H1 (cell line): ENCODE data around the gene PRR5L.

Experiments used
- EP300 ChIP-seq, 2 experiments: IDR thresholded peaks; 1 replicate in 1 of 2; 2 replicates in 1 of 2; pipeline ENCODE4 v1.6.1; 2011 to 2012; ENCODE audit warnings: low read depth in 2 of 2, low read length in 2 of 2, mild to moderate bottlenecking in 2 of 2, borderline replicate concordance in 1 of 2, inconsistent platforms in 1 of 2, moderate library complexity in 1 of 2
- EZH2 ChIP-seq: fragments of 200-600 bp; sonication (generic); IDR thresholded peaks from 2 replicates; pipeline ENCODE4 v1.7.1; 2012; ENCODE audit warnings: low read depth, mild to moderate bottlenecking, moderate library complexity, low read length, inconsistent platforms; ENCODE audit not compliant: severe bottlenecking
- FOSL1 ChIP-seq: IDR thresholded peaks from 2 replicates; pipeline ENCODE4 v1.6.1; 2011; ENCODE audit warnings: mild to moderate bottlenecking, low read depth, low read length, moderate library complexity; ENCODE audit not compliant: insufficient read depth
- HDAC6 ChIP-seq: IDR thresholded peaks from one replicate; pipeline ENCODE4 v1.7.1; 2012; ENCODE audit warnings: low read depth, mild to moderate bottlenecking, inconsistent platforms, low read length, moderate library complexity
- JUND ChIP-seq: IDR thresholded peaks from 2 replicates; pipeline ENCODE4 v1.6.1; 2011; ENCODE audit warnings: mild to moderate bottlenecking, improper control_type of control experiment, low read length
- POLR2A ChIP-seq, 2 experiments: IDR thresholded peaks; 1 replicate in 1 of 2; 2 replicates in 1 of 2; pipeline ENCODE4 v1.6.1; 2011; ENCODE audit warnings: low read depth in 2 of 2, low read length in 2 of 2, mild to moderate bottlenecking in 2 of 2; ENCODE audit errors: control extremely low read depth in 1 of 2
- POLR2AphosphoS5 ChIP-seq: IDR thresholded peaks from 2 replicates; pipeline ENCODE4 v1.6.1; 2011; ENCODE audit warnings: low read depth, low read length
- RAD21 ChIP-seq, 2 experiments: IDR thresholded peaks in 1 of 2; conservative IDR thresholded peaks in 1 of 2; 2 replicates each; pipeline ENCODE4 v1.6.1; 2011; ENCODE audit warnings: low read depth in 2 of 2, low read length in 2 of 2, improper control_type of control experiment in 1 of 2, inconsistent platforms in 1 of 2, mild to moderate bottlenecking in 1 of 2, moderate library complexity in 1 of 2
- RNF2 ChIP-seq: fragments of 200-900, 300-1000 bp; sonication (generic); IDR thresholded peaks from 2 replicates; pipeline ENCODE4 v1.7.1; 2016; ENCODE audit warnings: borderline replicate concordance, low read depth, mild to moderate bottlenecking, antibody characterized with exemption, low read length; ENCODE audit not compliant: poor library complexity, severe bottlenecking; ENCODE audit errors: missing control alignments
- SP1 ChIP-seq: IDR thresholded peaks from 2 replicates; pipeline ENCODE4 v1.6.1; 2011; ENCODE audit warnings: low read depth, low read length
- SRF ChIP-seq: IDR thresholded peaks from 2 replicates; pipeline ENCODE4 v1.6.1; 2011; ENCODE audit warnings: mild to moderate bottlenecking, low read depth, low read length, moderate library complexity
- TF ChIP-seq, protein P1 (sequence below), 3 experiments: IDR thresholded peaks; 1 replicate in 2 of 3; 2 replicates in 1 of 3; pipeline versions ENCODE4 v1.5.1 to v1.6.1; 2011; ENCODE audit warnings: low read length in 3 of 3, mild to moderate bottlenecking in 3 of 3, inconsistent platforms in 2 of 3, low read depth in 1 of 3, moderate library complexity in 1 of 3; ENCODE audit not compliant: insufficient read depth in 1 of 3; ENCODE audit errors: control extremely low read depth in 1 of 3

- no peak for TF ChIP-seq POLR2A (IDR thresholded peaks at IDR 0.05; ENCODE audit: control extremely low read depth in 1 of 2, low read depth in 2 of 2, low read length in 2 of 2)
- TF ChIP-seq, protein P1, sequence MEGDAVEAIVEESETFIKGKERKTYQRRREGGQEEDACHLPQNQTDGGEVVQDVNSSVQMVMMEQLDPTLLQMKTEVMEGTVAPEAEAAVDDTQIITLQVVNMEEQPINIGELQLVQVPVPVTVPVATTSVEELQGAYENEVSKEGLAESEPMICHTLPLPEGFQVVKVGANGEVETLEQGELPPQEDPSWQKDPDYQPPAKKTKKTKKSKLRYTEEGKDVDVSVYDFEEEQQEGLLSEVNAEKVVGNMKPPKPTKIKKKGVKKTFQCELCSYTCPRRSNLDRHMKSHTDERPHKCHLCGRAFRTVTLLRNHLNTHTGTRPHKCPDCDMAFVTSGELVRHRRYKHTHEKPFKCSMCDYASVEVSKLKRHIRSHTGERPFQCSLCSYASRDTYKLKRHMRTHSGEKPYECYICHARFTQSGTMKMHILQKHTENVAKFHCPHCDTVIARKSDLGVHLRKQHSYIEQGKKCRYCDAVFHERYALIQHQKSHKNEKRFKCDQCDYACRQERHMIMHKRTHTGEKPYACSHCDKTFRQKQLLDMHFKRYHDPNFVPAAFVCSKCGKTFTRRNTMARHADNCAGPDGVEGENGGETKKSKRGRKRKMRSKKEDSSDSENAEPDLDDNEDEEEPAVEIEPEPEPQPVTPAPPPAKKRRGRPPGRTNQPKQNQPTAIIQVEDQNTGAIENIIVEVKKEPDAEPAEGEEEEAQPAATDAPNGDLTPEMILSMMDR (IDR thresholded peaks at IDR 0.05; ENCODE audit: control extremely low read depth in 1 of 3, insufficient read depth in 1 of 3, low read depth in 1 of 3, low read length in 3 of 3): no peak
- no peak for TF ChIP-seq FOSL1
- TF ChIP-seq EP300 (IDR thresholded peaks at IDR 0.05; ENCODE audit: borderline replicate concordance in 1 of 2, low read depth in 2 of 2, low read length in 2 of 2): no peak
- no peak for TF ChIP-seq SRF
- no peak for TF ChIP-seq HDAC6
- TF ChIP-seq JUND: no peak
- no peak for TF ChIP-seq RAD21 (IDR thresholded peaks at IDR 0.05 in 1 of 2, conservative IDR thresholded peaks at IDR 0.05 in 1 of 2; ENCODE audit: low read depth in 2 of 2, low read length in 2 of 2)
- TF ChIP-seq EZH2: no peak
- no peak for TF ChIP-seq POLR2AphosphoS5
- no peak for TF ChIP-seq RNF2
- no peak for TF ChIP-seq SP1
Measured at GRCh38 chr11:36356201-36356600, 60.1 kb downstream of the PRR5L start.
